GM12878 (cell line): ENCODE measurements around the gene SHC1. TPM values are rescaled to one million over a fixed set of nuclear protein-coding genes. Genes with fewer than 3 reads are reported as not detected.

Source experiments
- BCL11A ChIP-seq: IDR thresholded peaks from 2 replicates; pipeline ENCODE4 v1.6.1; 2011; ENCODE audit warnings: low read depth, low read length
- ETV6 ChIP-seq, 2 experiments: fragments of 450-650 bp in 1 of 2; IDR thresholded peaks in 1 of 2; conservative IDR thresholded peaks in 1 of 2; 2 replicates each; pipeline ENCODE4 v1.6.1; 2014; ENCODE audit warnings: antibody characterized with exemption in 1 of 2, borderline replicate concordance in 1 of 2, low read depth in 1 of 2, mild to moderate bottlenecking in 1 of 2, moderate library complexity in 1 of 2
- IKZF1 ChIP-seq: fragments of 450-650 bp; conservative IDR thresholded peaks from 2 replicates; pipeline ENCODE4 v1.6.1; 2017; ENCODE audit warnings: antibody characterized with exemption, mild to moderate bottlenecking
- JUNB ChIP-seq: IDR thresholded peaks from 2 replicates; pipeline ENCODE4 v1.6.1; 2016; ENCODE audit warnings: antibody characterized with exemption, mild to moderate bottlenecking
- POU2F2 ChIP-seq: IDR thresholded peaks from 3 replicates; pipeline ENCODE4 v1.6.1; 2011; ENCODE audit warnings: low read depth, mild to moderate bottlenecking, low read length, borderline replicate concordance
- SMARCA5 ChIP-seq: fragments of 450-650 bp; IDR thresholded peaks from 2 replicates; pipeline ENCODE4 v1.6.1; 2017; ENCODE audit warnings: mild to moderate bottlenecking
- SUPT20H ChIP-seq: IDR thresholded peaks from 2 replicates; pipeline ENCODE4 v1.6.1; 2011; ENCODE audit warnings: low read depth, mild to moderate bottlenecking, low read length, moderate library complexity, borderline replicate concordance; ENCODE audit not compliant: control insufficient read depth
- TAF1 ChIP-seq: IDR thresholded peaks from 2 replicates; pipeline ENCODE4 v1.6.1; 2011; ENCODE audit warnings: mild to moderate bottlenecking, low read depth, low read length, borderline replicate concordance
- TARDBP ChIP-seq: IDR thresholded peaks from 2 replicates; pipeline ENCODE4 v1.6.1; 2016; ENCODE audit warnings: borderline replicate concordance
- TCF7 ChIP-seq: IDR thresholded peaks from 2 replicates; pipeline ENCODE4 v1.6.1; 2014; ENCODE audit warnings: antibody characterized with exemption, borderline replicate concordance
- polyA plus RNA-seq, 11 experiments: library from polyadenylated mRNA; depleted of rRNA in 4 of 11; unstranded in 6 of 11; stranded (reverse) in 5 of 11; fragments of >200 nt; fragmentation: Nextera tagmentation in 4 of 11; fragmentation: Illumina TruSeq in 1 of 11; extraction: Ambion mirVana in 4 of 11; extraction: Trizol in 1 of 11; gene quantifications; 1 replicate in 1 of 11; 2 replicates in 10 of 11; pipeline versions ENCODE4 v1.2.1 to v1.2.3, GENCODE V29; 2011 to 2016; ENCODE audit warnings: inconsistent platforms in 2 of 11, missing spikeins in 2 of 11, low read depth in 1 of 11
- total RNA-seq, 4 experiments: library from RNA; depleted of rRNA in 3 of 4; stranded (reverse); fragments of >200 nt in 3 of 4; fragmentation: Illumina TruSeq in 1 of 4; extraction: Trizol in 1 of 4; gene quantifications; 2 replicates each; pipeline versions ENCODE4 v1.2.1 to v1.2.3, GENCODE V29; 2013 to 2021
- TF ChIP-seq, protein P1 (sequence below): fragments of 450-650 bp; IDR thresholded peaks from 2 replicates; pipeline ENCODE4 v1.6.1; 2017; ENCODE audit warnings: antibody characterized with exemption, mild to moderate bottlenecking, moderate library complexity
- TF ChIP-seq, protein P2 (sequence below): IDR thresholded peaks from 2 replicates; pipeline ENCODE4 v1.6.1; 2011; ENCODE audit warnings: borderline replicate concordance, low read depth, mild to moderate bottlenecking, moderate library complexity, low read length; ENCODE audit not compliant: insufficient read depth, poor library complexity, severe bottlenecking

The SHC1 gene
- total and polyA plus RNA-seq, 10 of the 15 experiments (the other 5 are each of a cell fraction or from before 2014, with no cell fraction given), result 2.6 to 49.3 (median 25.2) TPM

DNA sequence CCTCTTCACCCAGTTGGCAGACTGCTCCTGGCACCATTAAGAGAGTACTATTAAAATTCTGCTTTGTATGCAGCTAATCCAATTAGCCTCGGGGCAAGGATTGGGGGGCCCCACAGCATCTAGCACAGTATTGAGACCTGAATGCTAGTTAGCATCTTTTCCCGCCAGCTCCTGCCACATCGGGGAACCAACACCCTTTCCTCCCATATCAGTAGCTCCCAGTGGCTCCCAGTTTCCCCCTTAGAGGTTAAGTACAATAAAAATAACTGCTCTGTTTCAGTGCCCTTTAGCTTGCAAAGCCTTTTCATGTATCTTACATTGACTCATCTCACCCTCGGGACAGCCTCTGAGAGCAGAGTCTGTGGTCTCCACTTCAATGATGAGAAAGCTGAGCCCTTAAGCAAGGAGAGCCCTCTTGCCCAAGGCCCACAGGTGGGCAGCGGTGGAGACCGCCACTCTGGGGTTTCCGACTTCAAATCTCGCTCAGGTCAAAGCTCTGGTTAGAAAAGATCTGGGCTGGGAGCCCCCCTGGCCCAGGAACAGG is 29.8 kb downstream of the SHC1 start (continued):
- TF ChIP-seq, protein P1, sequence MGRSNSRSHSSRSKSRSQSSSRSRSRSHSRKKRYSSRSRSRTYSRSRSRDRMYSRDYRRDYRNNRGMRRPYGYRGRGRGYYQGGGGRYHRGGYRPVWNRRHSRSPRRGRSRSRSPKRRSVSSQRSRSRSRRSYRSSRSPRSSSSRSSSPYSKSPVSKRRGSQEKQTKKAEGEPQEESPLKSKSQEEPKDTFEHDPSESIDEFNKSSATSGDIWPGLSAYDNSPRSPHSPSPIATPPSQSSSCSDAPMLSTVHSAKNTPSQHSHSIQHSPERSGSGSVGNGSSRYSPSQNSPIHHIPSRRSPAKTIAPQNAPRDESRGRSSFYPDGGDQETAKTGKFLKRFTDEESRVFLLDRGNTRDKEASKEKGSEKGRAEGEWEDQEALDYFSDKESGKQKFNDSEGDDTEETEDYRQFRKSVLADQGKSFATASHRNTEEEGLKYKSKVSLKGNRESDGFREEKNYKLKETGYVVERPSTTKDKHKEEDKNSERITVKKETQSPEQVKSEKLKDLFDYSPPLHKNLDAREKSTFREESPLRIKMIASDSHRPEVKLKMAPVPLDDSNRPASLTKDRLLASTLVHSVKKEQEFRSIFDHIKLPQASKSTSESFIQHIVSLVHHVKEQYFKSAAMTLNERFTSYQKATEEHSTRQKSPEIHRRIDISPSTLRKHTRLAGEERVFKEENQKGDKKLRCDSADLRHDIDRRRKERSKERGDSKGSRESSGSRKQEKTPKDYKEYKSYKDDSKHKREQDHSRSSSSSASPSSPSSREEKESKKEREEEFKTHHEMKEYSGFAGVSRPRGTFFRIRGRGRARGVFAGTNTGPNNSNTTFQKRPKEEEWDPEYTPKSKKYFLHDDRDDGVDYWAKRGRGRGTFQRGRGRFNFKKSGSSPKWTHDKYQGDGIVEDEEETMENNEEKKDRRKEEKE, result no peak
- TF ChIP-seq TAF1 (0 out of 2 replicates have a peak, but pooled peaks have one; percentile 1), TCF7 (peak; percentile 71; the same call in 1 of the 2 replicates), JUNB (peak; percentile 66), SUPT20H (no peak), IKZF1 (peak; percentile 40), POU2F2 (no peak), BCL11A (0 out of 2 replicates have a peak, but pooled peaks have one; percentile 28), ETV6 (conservative IDR thresholded peaks at IDR 0.05 in 1 of 2, IDR thresholded peaks at IDR 0.05 in 1 of 2; ENCODE audit: borderline replicate concordance in 1 of 2, low read depth in 1 of 2) (peak in 1 of 2 experiments; percentile 64; a peak in 2 of 4 replicates), SMARCA5 (no peak), TARDBP (no peak)
- TF ChIP-seq, protein P2, sequence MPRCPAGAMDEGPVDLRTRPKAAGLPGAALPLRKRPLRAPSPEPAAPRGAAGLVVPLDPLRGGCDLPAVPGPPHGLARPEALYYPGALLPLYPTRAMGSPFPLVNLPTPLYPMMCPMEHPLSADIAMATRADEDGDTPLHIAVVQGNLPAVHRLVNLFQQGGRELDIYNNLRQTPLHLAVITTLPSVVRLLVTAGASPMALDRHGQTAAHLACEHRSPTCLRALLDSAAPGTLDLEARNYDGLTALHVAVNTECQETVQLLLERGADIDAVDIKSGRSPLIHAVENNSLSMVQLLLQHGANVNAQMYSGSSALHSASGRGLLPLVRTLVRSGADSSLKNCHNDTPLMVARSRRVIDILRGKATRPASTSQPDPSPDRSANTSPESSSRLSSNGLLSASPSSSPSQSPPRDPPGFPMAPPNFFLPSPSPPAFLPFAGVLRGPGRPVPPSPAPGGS, result peak; percentile 26
